Islet of Langerhans (tissue), 1 donor: ENCODE data around the gene ZNF740.
"Not testable (repeated sequence)": the region's sequence is repeated elsewhere in the genome, so short reads cannot be mapped to it uniquely, and the experiment has no call there.

Experiments
- FAIRE-seq: peaks from one replicate; lab custom pipeline; 2011; peaks lifted over from hg19 to GRCh38; lab: Jason Lieb, UNC

Gene ZNF740

DNA sequence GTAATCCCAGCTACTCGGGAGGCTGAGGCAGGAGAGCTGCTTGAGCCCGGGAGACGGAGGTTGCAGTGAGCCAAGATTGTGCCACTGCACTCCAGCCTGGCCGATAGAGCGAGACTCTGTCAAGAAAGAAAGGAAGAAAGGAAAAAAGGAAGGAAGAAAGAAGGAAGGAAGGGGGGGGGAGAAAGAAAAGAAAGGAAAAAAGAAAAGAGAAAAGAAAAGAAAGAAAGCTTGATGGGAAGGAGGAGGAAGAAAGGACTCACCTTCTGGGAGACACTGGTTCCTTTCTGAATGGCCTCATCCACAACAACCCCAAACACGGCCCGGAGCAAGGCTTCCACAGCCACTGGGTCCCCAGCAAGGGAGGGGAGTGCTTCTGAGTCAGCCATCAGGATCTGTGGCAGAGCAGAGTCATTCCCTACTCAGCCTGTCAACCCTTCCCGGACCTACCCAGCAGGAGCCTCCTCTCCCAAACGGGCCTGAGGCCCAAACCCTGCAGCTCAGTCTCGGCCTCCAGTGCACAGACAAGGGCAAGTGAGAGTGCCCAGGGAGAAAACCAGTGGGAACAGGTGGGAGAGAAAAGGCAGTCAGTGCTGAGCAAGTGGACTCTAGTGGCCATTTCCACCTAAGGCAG, 7.3 kb upstream of the ZNF740 start:
- no peak for FAIRE-seq

DNA sequence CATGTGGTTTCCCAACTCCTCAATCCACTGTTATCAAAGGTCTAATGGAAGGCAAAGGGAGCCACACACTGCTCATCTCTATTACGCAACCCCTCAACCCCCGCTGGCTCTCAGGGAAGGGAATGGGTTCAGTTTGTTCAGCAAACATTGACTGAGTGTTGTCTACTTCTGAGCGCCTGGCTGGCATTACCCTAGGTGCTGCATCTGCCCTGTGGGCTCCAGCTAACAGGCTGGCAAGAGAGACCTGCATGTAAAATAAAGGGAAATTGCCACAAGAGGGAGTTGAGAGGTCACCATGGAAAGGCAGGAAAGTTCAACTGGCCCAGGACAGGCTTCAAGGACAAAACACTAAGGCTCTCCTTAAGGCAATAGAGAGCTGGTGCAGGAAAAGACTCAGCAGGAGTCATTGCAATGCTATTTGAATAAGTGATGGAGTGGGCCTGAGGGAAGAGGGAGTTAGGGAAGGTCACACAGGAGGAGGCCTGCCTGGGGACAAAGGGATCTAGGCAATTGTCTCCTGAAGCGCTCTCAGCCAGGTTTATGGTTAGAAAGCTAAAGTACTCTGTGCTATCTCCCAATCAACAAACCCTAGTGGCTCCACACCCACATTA, 5.5 kb upstream of the ZNF740 start:
- no peak for FAIRE-seq

DNA sequence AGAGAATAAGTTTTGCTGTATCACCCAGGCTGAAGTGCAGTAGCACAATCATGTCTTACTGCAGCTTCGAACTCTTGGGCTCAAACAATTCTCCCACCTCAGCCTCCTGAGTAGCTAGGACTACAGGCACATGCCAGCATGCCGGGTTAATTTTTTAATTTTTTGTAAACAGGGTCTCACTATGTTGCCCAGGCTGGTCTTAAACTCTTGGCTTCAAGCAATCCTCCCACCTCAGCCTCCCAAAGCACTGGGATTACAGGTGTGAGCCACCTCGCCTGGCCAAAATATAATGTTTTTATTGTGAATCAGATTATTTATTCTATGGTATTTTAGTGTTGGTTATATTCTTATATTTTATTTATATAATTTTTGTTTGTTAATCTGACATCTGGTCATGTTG, 3.8 kb upstream of the ZNF740 start:
- FAIRE-seq = no peak

DNA sequence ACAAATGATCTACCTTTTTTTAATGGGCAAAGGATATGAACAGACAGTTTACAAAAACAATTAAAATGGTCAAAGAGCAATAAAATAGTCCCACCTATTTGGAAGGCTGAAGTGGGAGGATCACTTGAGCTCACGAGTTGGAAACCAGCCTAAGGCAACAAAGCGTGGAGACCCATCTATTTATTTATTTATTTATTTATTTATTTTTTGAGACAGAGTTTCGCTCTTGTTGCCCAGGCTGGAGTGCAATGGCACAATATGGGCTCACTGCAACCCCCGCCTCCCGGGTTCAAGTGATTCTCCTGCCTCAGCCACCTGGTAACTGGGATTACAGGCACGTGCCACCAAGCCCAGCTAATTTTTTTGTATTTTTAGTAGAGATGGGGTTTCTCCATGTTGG, 3.1 kb upstream of the ZNF740 start:
- not testable (repeated sequence) for FAIRE-seq

DNA sequence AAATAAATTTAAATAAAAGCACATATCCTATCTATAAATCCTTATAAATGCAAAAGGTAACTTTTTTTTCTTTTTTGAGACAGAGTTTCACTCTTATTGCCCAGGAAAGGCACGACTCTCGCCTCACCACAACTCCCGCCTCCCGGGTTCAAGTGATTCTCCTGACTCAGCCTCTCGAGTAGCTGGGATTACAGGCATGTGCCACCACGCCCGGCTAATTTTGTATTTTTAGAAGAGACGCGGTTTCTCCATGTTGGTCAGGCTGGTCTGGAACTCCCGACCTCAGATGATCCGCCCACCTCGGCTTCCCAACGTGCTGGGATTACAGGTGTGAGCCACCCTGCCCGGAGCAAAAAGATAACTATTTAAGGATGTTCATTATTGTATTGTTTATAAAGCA, 1.7 kb upstream of the ZNF740 start:
- FAIRE-seq = not testable (repeated sequence)

DNA sequence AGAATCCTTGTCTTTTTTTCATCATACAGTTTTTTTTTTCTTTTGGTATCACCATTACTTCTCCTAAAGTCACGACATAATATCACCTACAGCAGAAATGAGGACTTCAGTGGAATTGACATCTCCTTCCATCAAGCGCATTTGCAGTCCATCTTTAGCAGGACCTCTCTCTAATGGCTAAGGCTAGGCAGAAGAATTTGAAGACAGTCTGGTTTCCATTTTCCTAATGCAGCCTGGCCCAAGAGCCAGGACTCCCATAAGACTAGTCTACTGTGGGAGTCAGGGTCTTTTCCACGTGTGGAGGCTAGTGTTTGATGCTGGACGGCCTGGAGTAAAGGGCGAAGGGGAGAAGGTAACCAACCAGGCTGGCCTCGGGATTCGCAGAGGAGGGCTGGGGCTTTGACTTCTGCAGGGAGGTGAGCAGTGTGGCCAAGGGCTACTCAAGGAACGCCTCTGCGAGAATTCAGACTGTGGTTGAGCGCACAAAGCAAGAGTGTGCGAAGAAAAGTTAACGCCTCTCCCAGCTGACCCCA, 769 bp upstream of the ZNF740 start:
- no peak for FAIRE-seq

DNA sequence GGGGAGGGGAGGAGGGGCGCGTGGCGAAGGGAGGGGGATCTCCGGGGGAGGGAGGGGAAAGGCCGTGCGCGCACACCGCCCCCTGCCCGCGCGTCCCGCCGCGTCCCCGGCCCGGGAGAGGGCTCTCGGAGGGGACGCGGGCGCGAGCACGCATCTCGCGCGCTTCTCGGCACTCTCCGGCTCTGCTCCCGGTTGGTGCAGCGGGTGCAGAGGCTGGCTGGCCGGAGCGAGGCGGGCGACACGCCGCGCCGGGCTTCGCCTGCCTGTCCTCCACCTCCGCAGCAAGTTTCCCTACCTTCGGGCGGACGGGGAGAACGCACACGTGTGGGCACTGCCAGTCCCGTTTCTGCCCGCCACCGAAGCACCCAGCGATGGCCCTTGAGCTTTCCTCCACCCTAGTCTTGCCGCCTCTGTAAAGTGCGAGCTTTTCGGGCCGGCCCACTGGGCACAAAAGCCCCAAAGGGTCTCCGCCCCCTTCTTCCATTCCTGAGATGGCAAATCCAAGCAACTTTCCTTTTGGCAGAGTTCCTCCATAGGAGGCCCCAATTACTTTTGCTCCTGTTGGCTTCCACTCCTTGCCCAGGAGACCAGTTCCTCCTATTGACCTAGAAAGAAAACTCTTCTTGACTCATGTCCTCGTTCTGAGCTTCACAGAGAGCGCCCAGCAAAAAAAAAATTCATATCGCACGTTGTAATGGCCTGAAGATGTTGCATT, 566 bp downstream of the ZNF740 start:
- no peak for FAIRE-seq

DNA sequence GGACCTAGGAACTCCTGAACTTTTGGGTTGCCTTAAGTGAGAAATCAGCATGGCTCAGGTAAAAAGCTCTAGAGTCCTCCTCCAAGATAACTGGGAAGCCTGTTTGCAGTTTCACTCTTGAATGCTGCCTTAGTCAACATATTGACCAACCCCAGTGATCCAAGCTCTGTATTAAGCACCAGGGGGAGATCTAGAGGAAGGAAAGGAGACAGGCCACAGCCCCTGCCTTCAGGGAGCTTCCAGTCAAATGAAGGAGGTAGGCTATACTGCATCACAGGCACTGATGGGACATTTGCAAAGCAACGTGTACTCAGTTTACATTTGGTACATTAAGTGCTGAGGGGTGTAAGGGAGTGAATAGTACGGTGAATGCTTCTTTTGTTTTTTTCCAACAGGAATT, 1.4 kb downstream of the ZNF740 start:
- no peak for FAIRE-seq

DNA sequence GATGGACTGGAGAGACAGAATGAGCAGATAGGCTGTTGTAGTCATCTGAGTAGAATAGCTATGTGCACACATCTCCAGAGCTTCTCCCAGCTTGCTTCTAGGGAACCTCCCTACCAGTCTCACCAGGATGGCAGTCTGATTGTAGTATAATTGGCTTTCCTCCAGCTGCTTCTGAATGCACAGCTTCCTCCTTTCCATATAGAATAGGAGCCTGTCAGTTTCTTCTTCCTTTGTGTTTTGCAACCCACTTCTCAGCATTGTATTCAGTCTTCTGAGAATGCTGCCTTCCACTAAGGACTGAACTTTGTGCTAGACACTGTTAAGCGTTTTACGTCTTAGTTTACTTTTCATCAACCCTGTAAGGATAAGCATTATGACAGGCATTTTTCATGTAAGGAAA, 2.4 kb downstream of the ZNF740 start:
- FAIRE-seq = no peak

DNA sequence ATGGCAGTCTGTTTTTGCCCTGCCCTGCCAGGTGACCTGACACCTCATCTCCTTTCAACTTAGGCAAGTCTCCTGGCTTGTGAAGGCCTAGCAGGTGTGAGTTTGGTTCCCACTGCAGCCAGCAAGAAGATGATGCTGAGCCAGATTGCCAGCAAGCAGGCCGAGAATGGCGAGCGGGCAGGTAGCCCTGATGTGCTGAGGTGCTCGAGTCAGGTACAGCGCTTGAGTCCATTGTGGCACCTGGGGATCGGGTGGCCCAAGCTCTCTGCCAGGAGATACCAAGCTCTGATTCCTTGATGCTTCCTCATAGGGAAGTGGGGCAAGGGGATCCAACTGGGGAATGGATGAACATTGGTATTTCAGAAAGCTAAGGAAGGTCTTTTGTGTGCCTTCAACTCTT, 4.3 kb downstream of the ZNF740 start:
- no peak for FAIRE-seq

DNA sequence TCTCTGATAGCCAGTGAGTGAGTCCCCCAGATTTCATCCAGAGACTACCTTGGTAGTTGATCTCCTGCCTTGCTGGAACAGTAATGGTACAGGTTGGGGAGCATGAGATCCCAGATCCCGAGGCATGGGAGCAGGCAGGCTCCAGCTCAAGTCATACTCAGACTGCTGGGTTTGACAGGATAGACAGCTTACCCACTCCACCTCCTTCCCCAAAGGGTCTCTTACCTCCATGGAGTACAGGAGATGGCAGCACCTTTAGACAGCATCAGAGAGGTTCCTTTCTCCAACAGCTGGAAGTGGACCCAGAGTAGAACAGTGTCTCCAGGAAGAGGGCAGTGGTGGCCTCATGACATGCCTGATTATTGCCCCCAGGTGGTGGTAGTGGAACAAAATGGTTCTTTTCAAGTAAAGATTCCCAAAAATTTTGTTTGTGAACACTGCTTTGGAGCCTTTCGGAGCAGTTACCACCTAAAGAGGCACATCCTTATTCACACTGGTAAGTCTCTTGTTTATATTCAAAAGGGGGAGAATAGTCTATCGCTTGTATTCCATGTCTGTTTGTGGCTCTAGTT, 5.1 kb downstream of the ZNF740 start:
- no peak for FAIRE-seq

DNA sequence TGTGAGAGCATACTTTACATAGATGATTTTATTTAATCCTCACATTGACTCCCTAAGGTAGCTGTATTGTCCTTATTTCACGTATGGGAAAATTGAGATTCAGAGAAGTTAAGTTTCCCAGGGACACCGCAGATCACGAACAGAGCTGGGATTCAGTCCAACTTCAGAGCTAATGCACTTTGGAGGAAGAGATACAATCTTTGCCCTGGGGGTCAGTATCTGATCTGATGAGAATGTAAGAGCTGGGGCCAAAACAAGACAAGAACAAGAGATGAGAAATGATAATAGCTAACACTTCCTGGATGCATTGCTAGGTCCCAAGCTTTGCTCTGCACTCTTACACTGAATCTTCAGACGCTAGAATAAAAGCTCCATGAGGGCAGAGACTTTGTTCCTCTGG, 6.2 kb downstream of the ZNF740 start:
- no peak for FAIRE-seq

DNA sequence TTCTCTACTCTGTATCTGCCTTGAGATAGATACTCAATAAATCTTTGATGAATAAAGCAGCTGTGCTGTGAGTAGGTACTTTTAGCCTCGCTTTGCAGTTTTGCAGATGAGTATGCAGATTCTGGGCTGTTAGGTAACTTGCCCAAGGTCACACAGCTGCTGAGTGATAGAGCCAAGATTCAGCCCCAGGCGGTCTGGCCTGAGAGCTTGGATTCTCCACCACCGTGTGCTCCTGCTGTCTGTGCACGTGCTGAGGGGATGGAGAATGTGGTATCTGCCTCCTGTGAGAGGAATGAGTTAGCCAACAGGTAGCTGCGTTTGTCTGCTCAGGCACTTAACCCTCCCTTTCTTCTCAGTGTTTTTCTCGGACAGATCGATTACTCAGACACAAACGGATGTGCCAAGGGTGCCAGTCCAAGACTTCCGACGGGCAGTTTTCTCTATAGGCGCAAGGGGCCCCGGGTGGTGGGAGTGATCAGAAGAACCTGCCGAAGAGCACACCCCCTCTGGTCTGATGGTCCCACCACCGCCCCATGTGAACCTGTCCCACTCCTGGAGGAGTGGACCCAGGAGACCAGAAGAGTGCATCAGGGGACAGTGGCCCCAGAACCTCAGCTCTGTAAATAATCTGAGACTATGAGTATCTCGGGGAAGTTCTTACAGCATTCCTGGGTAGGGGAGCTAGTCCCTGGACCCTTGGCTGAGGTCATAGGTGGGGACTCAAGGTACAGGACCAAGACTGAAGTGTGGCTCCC, 6.8 kb downstream of the ZNF740 start:
- FAIRE-seq = no peak

DNA sequence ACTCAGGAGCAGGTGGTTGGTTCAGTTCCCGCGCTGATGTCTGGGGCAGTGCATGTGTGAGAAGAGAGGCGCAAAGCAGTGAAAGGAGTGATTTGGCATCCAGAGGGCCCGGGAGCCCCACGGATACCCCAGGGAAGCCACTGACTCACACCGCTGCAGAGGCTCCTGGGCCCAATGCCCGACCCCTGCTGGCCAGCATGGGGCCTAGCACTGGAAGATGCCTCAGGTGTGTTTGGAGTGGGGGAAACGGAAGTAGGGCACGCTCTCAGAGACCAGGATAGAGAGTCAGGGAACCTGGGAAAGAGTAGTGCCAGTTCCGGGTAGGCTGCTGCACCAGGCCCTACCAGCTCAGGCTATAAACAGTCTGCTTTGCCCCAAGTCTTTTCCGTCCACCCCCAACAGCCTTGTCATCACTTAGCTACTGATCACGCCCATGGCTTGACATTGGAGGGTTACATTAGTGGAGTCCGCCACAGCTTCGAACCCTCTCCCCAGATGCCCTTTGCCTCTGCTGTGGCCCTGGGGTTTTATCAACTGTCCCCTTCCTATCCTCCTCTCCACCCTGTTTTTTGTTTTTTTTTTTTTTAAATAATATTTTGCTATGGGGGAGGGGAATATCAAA, 9.7 kb downstream of the ZNF740 start:
- FAIRE-seq = no peak

DNA sequence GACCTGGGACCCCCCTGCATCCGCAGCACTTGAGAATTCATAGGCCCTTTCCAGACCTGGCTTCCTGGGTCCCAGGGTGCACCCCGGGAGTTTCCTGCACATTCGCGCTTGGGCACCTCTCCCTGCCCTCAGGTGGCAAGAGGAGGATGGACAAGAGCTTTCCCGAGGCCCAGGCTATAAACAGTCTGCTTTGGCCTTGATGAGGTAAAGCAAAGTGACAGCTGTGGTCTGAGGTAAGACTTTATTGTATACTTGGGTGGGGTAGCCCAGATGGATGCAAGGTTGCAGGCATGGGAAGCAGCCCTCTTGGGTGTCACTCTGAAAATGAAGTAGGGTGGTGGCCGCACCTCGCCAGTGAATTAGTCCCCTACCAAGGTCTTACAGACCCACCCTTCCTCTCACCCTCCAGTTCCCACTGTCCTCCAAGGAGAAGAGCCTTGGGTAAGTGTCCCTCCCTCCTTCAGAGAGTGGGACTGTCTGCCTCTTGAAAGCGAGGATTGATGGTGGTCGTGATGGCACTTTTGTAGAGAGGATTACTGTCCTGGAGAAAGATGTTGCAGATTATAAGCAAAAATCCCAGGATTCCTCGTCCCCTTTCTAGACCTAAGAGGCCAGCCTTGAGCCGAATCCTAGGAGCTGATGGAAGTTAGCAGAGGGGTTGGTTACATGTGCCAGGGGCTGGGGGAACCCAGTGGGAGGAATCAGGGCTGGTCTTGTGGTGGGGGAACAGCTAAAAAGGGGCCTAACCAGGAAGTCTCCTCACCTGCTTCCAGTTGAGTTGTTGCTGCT, 10.8 kb downstream of the ZNF740 start:
- no peak for FAIRE-seq

DNA sequence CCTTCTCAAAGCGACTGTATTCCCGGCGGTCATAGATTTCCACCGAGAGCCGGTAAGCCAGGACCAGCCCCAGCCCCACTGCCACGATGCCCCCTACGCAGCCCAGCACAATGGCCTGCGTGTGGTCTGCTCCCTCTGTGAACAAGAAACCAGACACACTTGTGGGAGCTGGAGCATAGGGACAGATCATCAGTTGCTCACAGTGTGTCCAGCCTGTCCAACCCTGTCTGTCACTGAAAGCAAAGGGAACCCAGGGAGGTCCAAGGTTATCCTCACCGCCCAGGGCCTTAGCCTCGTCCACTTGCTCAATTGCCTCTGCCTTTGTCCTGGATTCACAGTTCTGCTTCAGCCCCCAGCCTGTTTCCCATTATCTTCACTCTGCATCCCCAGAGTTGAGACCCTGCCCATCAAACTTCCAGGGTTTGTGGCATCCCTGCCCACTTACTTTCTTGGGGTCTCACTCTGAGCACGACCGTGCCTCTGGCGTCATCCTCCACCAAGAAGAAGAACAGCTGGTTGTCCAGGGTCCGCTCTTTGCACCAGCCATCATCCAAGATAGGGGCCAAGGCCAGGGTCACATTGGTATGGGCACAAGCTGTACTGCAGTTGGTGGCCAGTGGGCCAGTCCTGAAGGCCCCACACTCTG, 11.5 kb downstream of the ZNF740 start:
- FAIRE-seq = no peak

DNA sequence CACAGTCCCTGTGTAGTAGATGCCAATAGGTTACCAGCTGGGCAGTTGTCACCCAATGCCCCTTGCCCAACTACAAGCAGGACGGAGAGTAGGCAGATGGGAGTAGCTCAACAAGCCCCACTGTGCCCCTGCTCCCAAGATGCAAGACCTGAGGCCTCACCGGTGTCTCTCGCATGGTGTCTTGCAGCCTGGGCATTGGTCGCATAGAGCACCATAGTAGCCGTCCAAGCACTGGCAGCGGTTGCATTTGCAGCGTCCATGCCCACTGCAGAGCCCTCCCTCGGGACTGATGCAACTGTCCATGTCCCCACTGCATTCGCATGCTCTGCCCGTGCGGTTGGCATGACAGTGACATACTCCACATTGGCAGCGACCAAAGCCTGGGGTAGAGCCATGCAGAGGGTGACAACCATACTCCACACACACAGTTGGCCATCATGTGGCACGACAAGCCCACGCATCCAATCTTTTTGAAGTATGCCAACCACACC, 12.1 kb downstream of the ZNF740 start:
- FAIRE-seq = no peak

DNA sequence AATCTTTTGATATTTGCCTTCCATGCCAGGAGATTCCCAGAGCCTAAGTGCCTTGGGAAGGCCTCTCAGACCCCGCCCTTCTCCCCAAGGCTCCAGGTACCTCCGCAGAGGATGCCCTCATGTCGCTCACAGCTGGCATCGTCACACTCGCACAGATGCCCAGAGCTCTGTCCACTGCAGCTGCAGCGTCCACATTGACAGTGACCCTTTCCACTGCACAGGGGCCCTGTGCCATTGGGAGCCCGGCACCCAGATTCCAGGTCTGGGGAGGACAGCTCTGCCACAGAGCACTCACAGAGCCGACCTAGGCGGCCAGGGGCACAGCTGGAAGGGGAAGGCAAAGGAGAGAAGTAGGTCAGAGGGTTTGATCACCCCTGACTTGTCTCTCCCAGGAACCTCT, 12.5 kb downstream of the ZNF740 start:
- no peak for FAIRE-seq

DNA sequence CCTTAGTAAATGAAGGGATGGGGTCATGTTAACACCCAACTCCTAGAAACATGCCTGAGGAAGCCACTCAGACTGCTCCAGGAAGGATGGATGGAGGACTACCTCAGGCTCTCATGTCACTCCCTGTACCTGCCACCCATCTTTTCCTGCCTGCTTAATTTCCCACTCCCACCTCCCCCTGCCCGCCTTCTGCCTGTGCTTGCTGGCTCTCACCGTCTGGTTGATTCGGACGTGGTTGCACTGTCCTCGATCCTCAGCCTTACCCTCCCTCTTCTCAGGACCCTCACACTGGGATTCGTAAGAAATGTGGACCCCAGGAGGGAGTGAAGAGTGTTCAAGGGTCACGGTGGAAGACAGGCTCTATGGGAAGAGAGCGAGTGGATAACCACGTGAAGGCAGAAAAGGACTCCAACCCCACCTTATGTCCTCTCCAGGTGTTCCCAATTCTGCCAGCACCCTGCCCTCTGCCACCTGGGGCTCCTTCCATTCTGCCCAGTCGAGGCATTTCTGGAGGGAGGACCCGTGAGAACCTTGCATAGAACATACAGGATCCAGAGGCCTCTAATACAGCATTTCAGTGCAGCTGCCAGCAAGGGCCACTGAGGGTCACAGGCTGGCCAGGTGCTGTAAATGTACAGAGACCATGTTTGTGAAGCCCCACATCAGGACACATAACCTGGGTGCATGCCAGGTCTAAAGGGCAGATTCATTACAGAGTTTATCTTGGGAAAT, 13.6 kb downstream of the ZNF740 start:
- no peak for FAIRE-seq

DNA sequence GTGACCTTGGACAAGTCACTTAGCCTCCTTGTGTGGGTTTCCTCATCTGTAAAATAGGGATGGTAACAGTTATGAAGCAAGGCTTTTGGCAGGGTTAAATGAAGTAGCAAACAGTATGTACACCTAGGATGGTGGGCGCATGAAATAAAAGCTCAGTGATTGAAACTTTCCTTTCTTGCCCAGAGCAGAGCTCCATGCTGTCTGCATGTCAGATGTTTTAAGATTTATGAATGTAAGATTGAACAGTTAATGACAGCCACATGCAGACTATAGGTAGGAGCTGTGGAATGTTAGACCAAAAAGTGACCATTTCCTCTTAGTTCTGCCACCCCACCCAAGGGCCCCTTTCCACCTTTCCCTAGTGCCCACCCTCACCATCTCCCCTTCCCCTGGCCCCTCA, 14.5 kb downstream of the ZNF740 start:
- FAIRE-seq = no peak
